Liver (tissue), 9 donors: ENCODE results near the gene JMY. TPM values are rescaled to one million over a fixed set of nuclear protein-coding genes. Genes with fewer than 3 reads are reported as not detected.

Experiments used
- DNase-seq: peaks from one replicate; pipeline ENCODE4 v3.0.0-alpha.2; 2017; ENCODE audit warnings: low spot score
- H3K27ac ChIP-seq, 2 donors: one replicate each; pipeline ENCODE4 v1.7.0; 2013; ENCODE audit warnings: inconsistent platforms in 2 of 2, low read length in 2 of 2, control low read depth in 1 of 2, low read depth in 1 of 2, mild to moderate bottlenecking in 1 of 2
- H3K27me3 ChIP-seq, 4 donors: one replicate each; pipeline versions ENCODE4 v1.6.1 to v1.7.0; 2013; ENCODE audit warnings: low read length in 3 of 4, inconsistent platforms in 1 of 4, mild to moderate bottlenecking in 1 of 4, moderate library complexity in 1 of 4; ENCODE audit not compliant: control insufficient read depth in 4 of 4, insufficient read depth in 4 of 4
- H3K36me3 ChIP-seq, 4 donors: one replicate each; pipeline versions ENCODE4 v1.6.1 to v1.7.0; 2013; ENCODE audit warnings: low read length in 3 of 4, mild to moderate bottlenecking in 3 of 4, low read depth in 1 of 4, moderate library complexity in 1 of 4; ENCODE audit not compliant: control insufficient read depth in 4 of 4, insufficient read depth in 3 of 4
- H3K4me1 ChIP-seq, 4 donors: one replicate each; pipeline versions ENCODE4 v1.6.1 to v1.7.0; 2013; ENCODE audit warnings: low read length in 3 of 4, mild to moderate bottlenecking in 3 of 4, moderate library complexity in 1 of 4; ENCODE audit not compliant: control insufficient read depth in 4 of 4, insufficient read depth in 4 of 4
- H3K4me3 ChIP-seq, 3 donors: one replicate each; pipeline versions ENCODE4 v1.6.1 to v1.7.0; 2013; ENCODE audit warnings: low read length in 3 of 3, control low read depth in 1 of 3, low read depth in 1 of 3, mild to moderate bottlenecking in 1 of 3
- H3K9ac ChIP-seq, 2 donors: one replicate each; pipeline ENCODE4 v1.7.0; 2013; ENCODE audit warnings: low read length in 2 of 2, mild to moderate bottlenecking in 2 of 2, moderate library complexity in 2 of 2, control low read depth in 1 of 2, low read depth in 1 of 2
- H3K9me3 ChIP-seq, 4 donors: one replicate each; pipeline versions ENCODE4 v1.6.1 to v1.7.0; 2013; ENCODE audit warnings: low read length in 3 of 4; ENCODE audit not compliant: control insufficient read depth in 4 of 4
- ATF3 ChIP-seq: IDR thresholded peaks from 2 replicates; pipeline ENCODE4 v1.6.1; 2016; ENCODE audit warnings: antibody characterized with exemption
- EGR1 ChIP-seq, 2 donors: IDR thresholded peaks; 2 replicates each; pipeline ENCODE4 v1.6.1; 2016 to 2018; ENCODE audit warnings: antibody characterized with exemption in 2 of 2, low read depth in 2 of 2
- FOXA1 ChIP-seq: IDR thresholded peaks from 2 replicates; pipeline ENCODE4 v1.6.1; 2016; ENCODE audit warnings: antibody characterized with exemption
- FOXA2 ChIP-seq: IDR thresholded peaks from 2 replicates; pipeline ENCODE4 v1.6.1; 2016; ENCODE audit warnings: antibody characterized with exemption
- GABPA ChIP-seq, 2 donors: IDR thresholded peaks in 1 of 2; conservative IDR thresholded peaks in 1 of 2; 2 replicates each; pipeline ENCODE4 v1.6.1; 2016; ENCODE audit warnings: antibody characterized with exemption in 2 of 2, mild to moderate bottlenecking in 1 of 2, moderate library complexity in 1 of 2
- JUND ChIP-seq, 2 donors: IDR thresholded peaks; 2 replicates each; pipeline ENCODE4 v1.6.1; 2016; ENCODE audit warnings: antibody characterized with exemption in 2 of 2
- MAX ChIP-seq: IDR thresholded peaks from 2 replicates; pipeline ENCODE4 v1.6.1; 2016; ENCODE audit warnings: antibody characterized with exemption
- RAD21 ChIP-seq, 2 donors: IDR thresholded peaks; 2 replicates each; pipeline ENCODE4 v1.6.1; 2016; ENCODE audit warnings: antibody characterized with exemption in 2 of 2, mild to moderate bottlenecking in 2 of 2
- REST ChIP-seq: IDR thresholded peaks from 2 replicates; pipeline ENCODE4 v1.6.1; 2016; ENCODE audit warnings: antibody characterized with exemption, mild to moderate bottlenecking
- RXRA ChIP-seq, 2 donors: IDR thresholded peaks; 2 replicates each; pipeline ENCODE4 v1.6.1; 2017 to 2018; ENCODE audit warnings: antibody characterized with exemption in 2 of 2, mild to moderate bottlenecking in 1 of 2
- SP1 ChIP-seq: IDR thresholded peaks from 2 replicates; pipeline ENCODE4 v1.6.1; 2018; ENCODE audit warnings: antibody characterized with exemption, mild to moderate bottlenecking
- TAF1 ChIP-seq: conservative IDR thresholded peaks from 2 replicates; pipeline ENCODE4 v1.6.1; 2016; ENCODE audit warnings: antibody characterized with exemption, mild to moderate bottlenecking
- YY1 ChIP-seq: IDR thresholded peaks from 2 replicates; pipeline ENCODE4 v1.6.1; 2016; ENCODE audit warnings: antibody characterized with exemption, mild to moderate bottlenecking
- ZBTB33 ChIP-seq: IDR thresholded peaks from 2 replicates; pipeline ENCODE4 v1.6.1; 2016; ENCODE audit warnings: antibody characterized with exemption
- WGBS: extraction: QIAGEN DNeasy Blood & Tissue Kit; methylation state at CpG from one replicate; pipeline ENCODE4 v1.1.7; 2013; 5-methylcytosine and 5-hydroxymethylcytosine counted together
- polyA plus RNA-seq, 2 donors: library from polyadenylated mRNA; stranded (reverse) in 1 of 2; unstranded in 1 of 2; fragments of 200-250 nt in 1 of 2; fragments of >200 nt in 1 of 2; fragmentation: Nextera tagmentation in 1 of 2; extraction: Ambion mirVana in 1 of 2; gene quantifications; one replicate each; pipeline versions ENCODE4 v1.2.1 to v1.2.3, GENCODE V29; 2013 to 2015
- total RNA-seq, 2 donors: library from RNA; depleted of rRNA; stranded (reverse); fragments of >200 nt; gene quantifications; one replicate each; pipeline ENCODE4 v1.2.3, GENCODE V29; 2014
- TF ChIP-seq, protein P1 (sequence below): fragments of 150-350 bp; IDR thresholded peaks from 2 replicates; pipeline ENCODE4 v1.5.1; 2017; ENCODE audit warnings: improper control_type of control experiment, low read depth, low read length; ENCODE audit not compliant: missing input control
- donor health status: healthy.
- donor health status: healthy.
- donor health status: healthy.
- donor health status: healthy.
- donor health status: healthy.

JMY gene
- total and polyA plus RNA-seq, 4 donors, result 2.4 to 9.7 (median 6.2) TPM

- H3K4me3 ChIP-seq, result no peak overlapping the region
- H3K27ac ChIP-seq, result no peak overlapping the region
- H3K27me3 ChIP-seq, result no peaks in the 10 kb centered on the region
- DNase-seq, result no peak
- WGBS, result 93% methylated on average over 4 of the region's 4 CpGs
- peaks cover 0 to 2% (median 0%) of the 10 kb centered on the region in 4 donors for H3K4me1 ChIP-seq
- H3K9ac ChIP-seq, result no peak overlapping the region
- no peak for TF ChIP-seq JUND (IDR thresholded peaks at IDR 0.05)
- TF ChIP-seq EGR1 (IDR thresholded peaks at IDR 0.05; ENCODE audit: low read depth in 2 of 2), result no peak
- no peak for TF ChIP-seq RAD21 (IDR thresholded peaks at IDR 0.05)
- TF ChIP-seq RXRA (IDR thresholded peaks at IDR 0.05), result no peak
- H3K36me3 ChIP-seq, result no peaks in the 10 kb centered on the region
- H3K9me3 ChIP-seq, result no peaks in the 10 kb centered on the region
Observed at GRCh38 chr5:79256563-79256962, 20.6 kb downstream of the JMY start.

GRCh38 chr5:79257314-79257713 is 21.4 kb downstream of the JMY start:
- H3K27me3 ChIP-seq, result no peaks in the 10 kb centered on the region
- 93% methylated on average over 6 of the region's 6 CpGs for WGBS
- no peak overlapping the region for H3K4me3 ChIP-seq
- H3K36me3 ChIP-seq, result no peaks in the 10 kb centered on the region
- H3K9ac ChIP-seq, result no peak overlapping the region
- H3K4me1 ChIP-seq, result peaks cover 0 to 2% (median 0%) of the 10 kb centered on the region in 4 donors
- H3K9me3 ChIP-seq, result no peaks in the 10 kb centered on the region
- H3K27ac ChIP-seq, result no peak overlapping the region
- no peak for TF ChIP-seq MAX
- no peak for TF ChIP-seq RXRA (IDR thresholded peaks at IDR 0.05)
- no peak for TF ChIP-seq JUND (IDR thresholded peaks at IDR 0.05)
- TF ChIP-seq SP1, result no peak
- TF ChIP-seq YY1, result no peak
- TF ChIP-seq GABPA (IDR thresholded peaks at IDR 0.05 in 1 of 2, conservative IDR thresholded peaks at IDR 0.05 in 1 of 2), result no peak
- no peak for TF ChIP-seq TAF1
- no peak for TF ChIP-seq ZBTB33
- TF ChIP-seq ATF3, result no peak
- no peak for TF ChIP-seq EGR1 (IDR thresholded peaks at IDR 0.05; ENCODE audit: low read depth in 2 of 2)
- TF ChIP-seq FOXA1, result no peak
- TF ChIP-seq, protein P1, sequence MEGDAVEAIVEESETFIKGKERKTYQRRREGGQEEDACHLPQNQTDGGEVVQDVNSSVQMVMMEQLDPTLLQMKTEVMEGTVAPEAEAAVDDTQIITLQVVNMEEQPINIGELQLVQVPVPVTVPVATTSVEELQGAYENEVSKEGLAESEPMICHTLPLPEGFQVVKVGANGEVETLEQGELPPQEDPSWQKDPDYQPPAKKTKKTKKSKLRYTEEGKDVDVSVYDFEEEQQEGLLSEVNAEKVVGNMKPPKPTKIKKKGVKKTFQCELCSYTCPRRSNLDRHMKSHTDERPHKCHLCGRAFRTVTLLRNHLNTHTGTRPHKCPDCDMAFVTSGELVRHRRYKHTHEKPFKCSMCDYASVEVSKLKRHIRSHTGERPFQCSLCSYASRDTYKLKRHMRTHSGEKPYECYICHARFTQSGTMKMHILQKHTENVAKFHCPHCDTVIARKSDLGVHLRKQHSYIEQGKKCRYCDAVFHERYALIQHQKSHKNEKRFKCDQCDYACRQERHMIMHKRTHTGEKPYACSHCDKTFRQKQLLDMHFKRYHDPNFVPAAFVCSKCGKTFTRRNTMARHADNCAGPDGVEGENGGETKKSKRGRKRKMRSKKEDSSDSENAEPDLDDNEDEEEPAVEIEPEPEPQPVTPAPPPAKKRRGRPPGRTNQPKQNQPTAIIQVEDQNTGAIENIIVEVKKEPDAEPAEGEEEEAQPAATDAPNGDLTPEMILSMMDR, result no peak
- TF ChIP-seq FOXA2, result no peak
- no peak for TF ChIP-seq REST
- TF ChIP-seq RAD21 (IDR thresholded peaks at IDR 0.05), result no peak
- DNase-seq, result no peak
